Parathyroid adenoma (tissue), 2 donors: Measurements from ENCODE around the gene MRFAP1.

Source experiments
- H2AFZ ChIP-seq: fragments of 300-600 bp; sonication (generic); one replicate; pipeline ENCODE4 v1.7.0; 2017; ENCODE audit warnings: antibody characterized with exemption, mild to moderate bottlenecking
- H3K27ac ChIP-seq: fragments of 300-600 bp; sonication (generic); one replicate; pipeline ENCODE4 v1.7.0; 2017
- H3K27me3 ChIP-seq: fragments of 300-600 bp; sonication (generic); one replicate; pipeline ENCODE4 v1.7.0; 2017; ENCODE audit warnings: low read length; ENCODE audit not compliant: control insufficient read depth, insufficient read depth
- H3K36me3 ChIP-seq: fragments of 300-600 bp; sonication (generic); one replicate; pipeline ENCODE4 v1.7.0; 2017; ENCODE audit warnings: low read length; ENCODE audit not compliant: control insufficient read depth, insufficient read depth
- H3K4me1 ChIP-seq: fragments of 300-600 bp; sonication (generic); one replicate; pipeline ENCODE4 v1.7.0; 2017; ENCODE audit warnings: control low read depth
- H3K4me2 ChIP-seq: fragments of 300-600 bp; sonication (generic); one replicate; pipeline ENCODE4 v1.7.0; 2017; ENCODE audit warnings: low read length
- H3K4me3 ChIP-seq: fragments of 300-600 bp; sonication (generic); one replicate; pipeline ENCODE4 v1.7.0; 2017; ENCODE audit warnings: low read depth, low read length
- H3K79me2 ChIP-seq: fragments of 300-600 bp; sonication (generic); one replicate; pipeline ENCODE4 v1.7.0; 2017; ENCODE audit warnings: control low read depth
- H3K9ac ChIP-seq: fragments of 300-600 bp; sonication (generic); one replicate; pipeline ENCODE4 v1.7.0; 2017; ENCODE audit warnings: mild to moderate bottlenecking
- H3K9me3 ChIP-seq: fragments of 300-600 bp; sonication (generic); one replicate; pipeline ENCODE4 v1.7.0; 2017; ENCODE audit warnings: low read length; ENCODE audit not compliant: control insufficient read depth
- CTCF ChIP-seq: fragments of 300-600 bp; sonication (generic); IDR thresholded peaks from one replicate; pipeline ENCODE4 v1.7.0; 2017; ENCODE audit warnings: antibody characterized with exemption, mild to moderate bottlenecking
- donor health status: primary hyperparathyroidism.

The MRFAP1 gene

GRCh38 chr4:6609415-6610079 lies 30.9 kb upstream of the MRFAP1 start:
- no peak for TF ChIP-seq CTCF
- no peak overlapping the region for H2AFZ ChIP-seq

DNA sequence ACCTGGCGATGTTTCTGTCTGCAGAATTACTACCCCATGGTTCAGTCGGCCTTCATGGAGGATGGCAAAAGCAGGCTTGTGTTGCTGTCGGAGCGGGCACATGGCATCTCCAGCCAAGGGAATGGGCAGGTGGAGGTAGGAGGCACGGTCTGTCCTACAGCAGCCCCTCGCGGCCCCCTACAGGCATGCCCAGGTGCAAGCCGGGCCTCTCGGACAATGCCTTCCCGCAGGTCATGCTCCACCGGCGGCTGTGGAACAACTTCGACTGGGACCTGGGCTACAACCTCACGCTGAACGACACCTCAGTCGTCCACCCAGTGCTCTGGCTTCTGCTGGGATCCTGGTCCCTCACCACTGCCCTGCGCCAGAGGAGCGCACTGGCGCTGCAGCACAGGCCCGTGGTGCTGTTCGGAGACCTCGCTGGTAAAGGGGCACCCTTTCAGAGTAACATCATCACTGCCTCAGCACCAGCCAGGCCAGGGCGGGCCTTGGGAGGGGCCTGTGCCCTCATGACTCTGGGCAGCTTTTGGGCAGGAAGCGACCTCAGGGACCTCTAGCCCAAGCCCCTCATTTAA lies 29.5 kb upstream of the MRFAP1 start:
- H3K27ac ChIP-seq: no peak overlapping the region
- H3K9ac ChIP-seq: no peak overlapping the region
- H3K4me3 ChIP-seq: no peak overlapping the region
- no peaks in the 10 kb centered on the region for H3K27me3 ChIP-seq
- H3K79me2 ChIP-seq: no peaks in the 10 kb centered on the region
- H3K36me3 ChIP-seq: no peaks in the 10 kb centered on the region
- H2AFZ ChIP-seq: no peak overlapping the region
- H3K9me3 ChIP-seq: no peaks in the 10 kb centered on the region
- no peak overlapping the region for H3K4me2 ChIP-seq
- no peak for TF ChIP-seq CTCF
- no peaks in the 10 kb centered on the region for H3K4me1 ChIP-seq

More at GRCh38 chr4:6609415-6610079, 30.9 kb upstream of the MRFAP1 start:
- no peak overlapping the region for H3K4me3 ChIP-seq
- no peaks in the 10 kb centered on the region for H3K79me2 ChIP-seq
- no peak overlapping the region for H3K4me2 ChIP-seq
- no peaks in the 10 kb centered on the region for H3K4me1 ChIP-seq
- H3K27ac ChIP-seq: no peak overlapping the region
- no peaks in the 10 kb centered on the region for H3K27me3 ChIP-seq
- H3K9me3 ChIP-seq: no peaks in the 10 kb centered on the region
- H3K36me3 ChIP-seq: no peaks in the 10 kb centered on the region
- no peak overlapping the region for H3K9ac ChIP-seq

GRCh38 chr4:6612961-6613675 lies 27.4 kb upstream of the MRFAP1 start:
- no peaks in the 10 kb centered on the region for H3K27me3 ChIP-seq
- no peak overlapping the region for H2AFZ ChIP-seq
- no peak overlapping the region for H3K4me3 ChIP-seq
- TF ChIP-seq CTCF: no peak
- H3K27ac ChIP-seq: no peak overlapping the region
- H3K79me2 ChIP-seq: no peaks in the 10 kb centered on the region
- H3K9me3 ChIP-seq: no peaks in the 10 kb centered on the region
- no peaks in the 10 kb centered on the region for H3K36me3 ChIP-seq
- H3K4me1 ChIP-seq: no peaks in the 10 kb centered on the region
- H3K4me2 ChIP-seq: no peak overlapping the region
- H3K9ac ChIP-seq: no peak overlapping the region

GRCh38 chr4:6613676-6614651 lies 26.5 kb upstream of the MRFAP1 start:
- Histone ChIP-seq H3K27me3 (no peaks in the 10 kb centered on the region), H3K9me3 (no peaks in the 10 kb centered on the region), H3K36me3 (no peaks in the 10 kb centered on the region), H3K9ac (no peak overlapping the region), H3K4me3 (no peak overlapping the region), H2AFZ (no peak overlapping the region), H3K4me1 (no peaks in the 10 kb centered on the region), H3K79me2 (no peaks in the 10 kb centered on the region), H3K4me2 (no peak overlapping the region), H3K27ac (no peak overlapping the region)
- TF ChIP-seq CTCF: no peak
